CD4-positive, alpha-beta T cell treated with Interleukin-21 for 1 hour (primary cell): ENCODE measurements around the gene TCF7L1.
"Not testable (repeated sequence)": the region's sequence is repeated elsewhere in the genome, so short reads cannot be mapped to it uniquely, and the experiment has no call there.

Experiments
- DNase-seq: peaks from one replicate; pipeline ENCODE4 v3.0.0-alpha.2; 2020

The TCF7L1 gene

GRCh38 chr2:85132834-85133637, at the start of gene TCF7L1:
Gene TCF7L1 (plus strand): TSS chr2:85133392. CDS start chr2:85133685, 293 bp downstream.
- DNase-seq: peak; percentile 15

DNA sequence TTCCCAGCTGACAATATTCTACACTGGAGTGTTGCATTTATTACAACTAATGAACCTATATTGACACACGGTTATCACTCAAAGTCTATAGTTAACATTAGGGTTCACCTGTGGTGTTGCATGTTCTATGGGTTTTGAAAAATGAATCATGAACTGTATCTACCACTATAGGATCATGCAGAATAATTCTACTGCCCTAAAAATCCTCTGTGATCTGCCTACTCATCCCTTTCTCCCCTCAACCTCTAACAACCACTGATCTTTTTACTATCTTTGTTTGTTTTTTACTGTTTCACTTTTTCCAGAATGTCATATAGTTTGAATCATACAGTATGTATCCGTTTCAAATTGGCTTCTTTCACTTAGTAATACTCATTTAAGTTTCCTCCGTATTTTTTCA, 47.6 kb upstream of the TCF7L1 start:
- DNase-seq: no peak

DNA sequence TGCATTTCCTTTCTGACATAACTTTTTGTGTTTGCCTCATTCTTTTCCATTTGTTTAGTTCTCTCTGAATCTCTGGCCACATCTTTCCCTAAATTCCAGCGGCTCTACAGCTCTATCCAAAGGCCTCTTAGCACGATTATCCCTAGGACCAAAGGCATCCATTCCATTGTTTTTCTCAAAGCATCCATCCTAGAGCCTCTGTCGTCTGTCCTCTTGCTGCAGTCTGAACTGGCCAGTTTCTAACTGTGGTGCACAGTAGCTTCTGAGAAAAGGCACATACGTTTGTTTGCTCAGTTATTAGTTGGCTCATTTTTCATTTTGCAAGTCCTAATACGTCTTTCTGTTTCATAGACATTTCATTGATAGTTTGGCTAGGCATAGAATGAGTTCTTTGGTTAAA, 45.7 kb upstream of the TCF7L1 start:
- DNase-seq: no peak

- DNase-seq: no peak
Observed at GRCh38 chr2:85088921-85089320, 44.3 kb upstream of the TCF7L1 start.

DNA sequence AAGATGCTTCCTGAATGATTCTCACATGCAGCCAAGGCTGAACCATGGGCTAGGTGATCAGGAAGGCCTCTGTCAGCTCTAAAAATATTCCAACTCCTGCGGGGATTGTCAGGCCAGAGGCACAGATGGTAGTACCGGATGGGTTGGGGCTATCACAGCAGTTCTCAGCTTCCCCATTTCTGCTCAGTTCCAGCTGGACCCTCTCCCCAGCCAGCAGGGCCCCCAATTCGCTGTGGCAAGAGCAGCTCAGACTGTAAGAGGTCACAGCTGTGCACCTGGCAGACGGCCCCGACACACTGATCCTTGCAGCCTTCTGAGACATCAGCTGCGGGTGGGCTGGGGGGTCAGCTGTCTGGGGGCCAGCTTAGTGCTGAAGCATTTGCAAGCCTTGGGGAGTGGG, 43.6 kb upstream of the TCF7L1 start:
- DNase-seq: no peak

DNA sequence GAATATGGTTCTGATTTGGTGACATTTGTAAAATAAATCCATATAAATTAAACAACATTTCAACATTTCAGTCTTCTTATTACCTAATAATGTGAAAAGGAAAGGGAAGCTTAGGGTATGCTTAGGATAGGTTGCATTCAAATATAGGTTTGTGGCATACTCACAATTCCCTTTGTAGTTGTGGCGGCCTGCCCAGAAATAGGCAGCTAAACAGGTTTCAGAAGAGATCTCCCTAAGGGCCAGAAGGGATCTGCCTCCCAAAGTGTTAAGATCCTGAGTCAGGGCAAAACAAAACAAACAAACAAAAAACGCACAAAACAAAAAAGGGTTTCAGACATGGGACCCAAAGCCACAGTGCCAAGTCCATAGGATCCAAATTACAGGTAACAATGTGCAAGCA, 41.4 kb upstream of the TCF7L1 start:
- no peak for DNase-seq

- no peak for DNase-seq
Observed at GRCh38 chr2:85095094-85095493, 38.1 kb upstream of the TCF7L1 start.

- no peak for DNase-seq
Observed at GRCh38 chr2:85096616-85097015, 36.6 kb upstream of the TCF7L1 start.

- DNase-seq: no peak
Observed at GRCh38 chr2:85104228-85104627, 29.0 kb upstream of the TCF7L1 start.

- no peak for DNase-seq
Observed at GRCh38 chr2:85106489-85107180, 26.6 kb upstream of the TCF7L1 start.

DNA sequence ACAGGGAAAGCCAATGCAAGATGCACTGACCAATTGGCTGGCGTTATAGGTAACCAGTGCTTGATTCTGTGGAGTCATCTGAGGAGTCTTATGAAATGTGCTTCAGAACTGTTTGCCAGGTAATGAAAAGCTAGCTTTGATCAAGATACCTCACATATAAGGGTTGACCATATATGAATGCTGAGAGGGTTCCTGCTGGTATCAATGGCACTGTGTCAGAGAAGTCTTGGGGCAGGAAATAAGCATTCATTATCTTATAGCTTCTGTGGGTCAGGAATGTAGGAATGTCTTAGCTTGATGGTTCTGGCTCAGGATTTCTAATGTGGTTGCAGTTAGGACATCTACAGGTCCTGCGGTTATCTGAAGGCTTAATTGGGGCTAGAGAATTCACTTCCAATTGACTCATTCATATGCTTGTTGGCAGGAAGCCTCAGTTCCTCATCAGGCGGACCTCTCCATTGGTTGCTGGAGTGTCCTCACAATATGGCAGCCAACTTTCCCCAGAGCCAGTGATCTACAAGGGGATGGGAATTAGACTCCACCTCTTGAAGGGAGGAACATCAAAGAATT, 22.1 kb upstream of the TCF7L1 start:
- DNase-seq: no peak

DNA sequence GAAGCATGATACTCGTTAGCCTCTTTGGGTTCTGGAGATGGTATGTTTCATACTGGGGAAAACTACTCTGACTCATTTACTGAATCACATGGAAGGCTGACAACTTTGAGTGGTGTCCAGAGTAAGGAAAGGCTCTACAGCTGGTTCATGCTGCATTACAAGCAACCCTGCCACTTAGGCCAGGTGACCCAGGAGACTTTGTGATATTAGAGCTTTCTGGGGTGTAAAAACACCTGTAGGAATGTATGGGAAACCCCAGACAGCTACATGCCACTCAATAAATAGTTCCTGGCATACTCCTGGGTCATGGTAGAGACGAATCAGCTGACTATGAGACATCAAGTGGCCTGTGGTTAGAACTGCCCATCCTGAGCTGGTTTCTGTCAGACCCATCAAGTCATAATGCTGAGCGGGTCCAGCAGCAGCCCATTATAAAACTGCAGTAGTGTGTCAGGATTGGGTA, 21.3 kb upstream of the TCF7L1 start:
- DNase-seq: no peak

DNA sequence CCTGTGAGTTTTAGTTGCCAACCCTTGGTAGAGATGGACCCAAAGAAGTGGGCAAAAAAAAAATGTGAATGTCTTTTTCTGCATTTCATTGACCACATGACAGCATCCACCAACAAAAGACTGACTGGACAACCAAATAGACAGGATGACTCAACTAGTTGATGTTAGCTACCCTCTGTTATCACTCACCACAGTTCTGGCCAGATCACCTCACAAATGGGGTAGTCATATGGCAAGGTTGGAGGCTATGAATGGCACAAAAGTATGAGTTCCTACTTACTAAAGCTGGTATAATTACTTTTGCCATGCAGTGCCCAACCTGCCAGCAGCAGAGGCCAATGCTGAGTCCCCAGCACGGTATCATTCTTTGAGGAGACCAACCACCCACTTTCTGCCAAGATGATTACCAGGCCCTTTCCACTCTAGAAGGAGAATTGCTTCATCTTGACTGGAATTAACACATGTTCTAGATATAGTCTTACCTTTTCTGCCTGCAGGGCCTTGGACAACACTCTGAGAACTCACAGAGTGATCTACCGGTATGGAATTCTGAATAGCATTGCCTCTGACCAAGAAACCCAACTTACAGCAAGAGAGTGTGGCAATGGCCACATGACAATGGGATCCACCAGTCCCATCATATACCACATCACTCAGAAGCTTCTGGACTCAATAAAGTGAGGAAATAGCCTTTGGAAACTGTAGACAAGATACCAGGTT, 20.1 kb upstream of the TCF7L1 start:
- DNase-seq: no peak

GRCh38 chr2:85114586-85115330, 18.4 kb upstream of the TCF7L1 start:
- DNase-seq: no peak

DNA sequence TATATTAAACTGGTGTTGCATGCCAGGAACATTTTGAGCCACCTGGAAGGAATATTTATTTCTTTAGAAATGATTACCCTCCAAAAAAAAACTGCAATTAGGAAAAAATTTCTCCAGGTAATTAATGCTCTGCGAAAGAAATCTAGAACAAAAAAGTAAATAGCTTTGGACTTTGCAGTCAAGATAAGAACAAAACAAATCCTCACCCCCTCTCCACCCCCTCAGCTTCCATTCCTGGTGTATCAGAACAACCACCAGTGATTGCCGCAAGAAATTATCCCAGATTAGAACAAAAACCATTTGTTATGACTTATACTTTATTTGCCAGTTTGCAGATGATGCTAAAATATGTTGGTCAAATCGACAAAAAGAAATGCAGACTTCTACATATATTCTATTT, 17.0 kb upstream of the TCF7L1 start:
- no peak for DNase-seq

- no peak for DNase-seq
Observed at GRCh38 chr2:85119900-85120299, 13.3 kb upstream of the TCF7L1 start.

DNA sequence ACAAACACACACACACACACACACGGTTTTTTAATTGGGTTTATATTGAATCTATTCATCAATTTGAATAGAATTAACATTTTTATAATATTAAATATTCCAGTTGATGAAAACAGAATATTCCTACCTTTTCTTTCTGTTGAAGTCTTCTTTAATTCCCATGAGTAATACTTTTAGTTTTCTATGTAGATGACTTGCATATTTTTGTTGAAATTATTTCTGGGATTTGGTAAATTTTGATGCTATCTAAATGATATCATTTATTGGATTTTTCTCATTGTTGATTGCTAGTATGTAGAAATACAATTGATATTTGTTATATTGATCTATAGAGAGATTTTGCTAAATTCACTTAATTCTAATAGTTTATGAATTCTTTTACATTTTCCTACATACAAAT, 12.8 kb upstream of the TCF7L1 start:
- DNase-seq: no peak

DNA sequence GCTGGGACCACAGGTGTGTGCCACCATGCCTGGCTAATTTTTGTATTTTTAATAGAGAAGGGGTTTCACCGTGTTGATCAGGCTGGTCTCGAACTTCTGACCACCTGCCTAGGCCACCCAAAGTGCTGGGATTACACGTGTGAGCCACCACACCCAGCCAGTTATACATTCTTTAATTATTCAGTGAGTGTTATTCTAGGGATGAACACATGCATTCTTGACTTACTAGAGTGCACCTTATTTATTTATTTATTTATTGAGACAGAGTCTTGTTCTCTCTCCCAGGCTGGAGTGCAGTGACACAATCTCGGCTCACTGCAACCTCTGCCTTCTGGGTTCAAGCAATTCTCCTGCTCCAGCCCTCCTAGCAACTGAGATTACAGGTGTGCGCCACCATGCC, 6.7 kb upstream of the TCF7L1 start:
- not testable (repeated sequence) for DNase-seq

DNA sequence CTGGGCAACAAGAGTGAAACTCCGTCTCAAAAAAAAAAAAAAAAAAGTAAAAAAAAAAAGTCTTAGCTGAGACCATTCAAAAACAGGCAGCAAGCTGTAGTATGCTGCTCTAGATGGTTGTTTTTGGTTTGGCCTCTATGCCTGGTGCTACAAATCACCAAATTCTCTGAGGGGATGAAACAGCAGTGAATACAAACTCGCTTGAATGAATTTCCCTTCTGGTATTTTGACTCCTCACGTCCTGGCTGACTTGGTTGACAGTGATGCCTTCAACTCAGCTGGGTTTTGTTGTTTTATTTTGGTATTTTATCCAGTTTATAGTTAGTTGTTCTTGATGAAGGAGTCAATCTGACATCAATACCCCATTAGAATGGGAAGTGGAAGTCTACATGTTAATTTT, 3.3 kb upstream of the TCF7L1 start:
- DNase-seq: no peak

DNA sequence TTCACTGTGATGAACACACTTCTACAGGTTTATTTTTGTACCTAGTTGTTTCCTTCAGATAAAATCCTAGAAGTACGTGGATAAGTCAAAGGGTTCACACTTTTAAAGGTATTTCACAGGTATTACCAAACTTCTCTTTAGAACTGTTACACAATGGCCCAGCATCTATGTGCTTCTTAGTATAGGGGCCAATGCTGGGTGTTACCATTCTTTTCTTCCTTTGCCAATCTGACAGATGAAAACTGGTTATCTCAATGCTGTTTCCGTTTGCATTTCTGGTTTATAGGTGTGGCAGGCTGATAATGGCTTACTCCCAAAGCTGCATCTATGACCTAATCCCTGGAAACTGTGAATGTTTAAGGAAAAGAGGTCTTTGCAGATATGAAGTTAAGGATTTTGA, 2.8 kb upstream of the TCF7L1 start:
- DNase-seq: no peak

DNA sequence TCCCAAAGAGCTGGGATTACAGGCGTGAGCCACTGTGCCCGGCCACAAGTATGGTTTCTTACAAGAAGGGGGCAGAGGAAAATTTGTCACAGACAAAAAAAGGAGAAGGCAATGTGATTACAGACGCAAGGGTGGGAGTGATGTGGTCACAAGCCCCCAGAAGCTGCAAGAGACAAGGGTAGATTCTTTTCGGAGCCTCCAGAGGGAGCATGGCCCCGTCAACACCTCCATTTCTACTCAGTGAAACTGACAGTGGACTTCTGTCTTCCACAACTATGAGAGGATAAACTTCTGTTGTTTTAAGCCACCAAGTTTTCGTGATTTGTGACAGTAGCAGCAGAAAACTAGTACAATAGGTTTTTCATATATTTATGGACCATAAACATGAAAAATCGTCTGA, 2.1 kb upstream of the TCF7L1 start:
- no peak for DNase-seq

- no peak for DNase-seq
Observed at GRCh38 chr2:85132397-85132796, 795 bp upstream of the TCF7L1 start.
